Activated naive CD8-positive, alpha-beta T cell treated with anti-CD3 and anti-CD28 coated beads, Interleukin-2, amount 50 U/mL, for 16 hours (primary cell): ENCODE results near the gene DRGX.

ENCODE experiments used
- DNase-seq: peaks from one replicate; pipeline ENCODE4 v3.0.0-alpha.2; 2020; ENCODE audit warnings: low read depth, low spot score

Gene DRGX

DNA sequence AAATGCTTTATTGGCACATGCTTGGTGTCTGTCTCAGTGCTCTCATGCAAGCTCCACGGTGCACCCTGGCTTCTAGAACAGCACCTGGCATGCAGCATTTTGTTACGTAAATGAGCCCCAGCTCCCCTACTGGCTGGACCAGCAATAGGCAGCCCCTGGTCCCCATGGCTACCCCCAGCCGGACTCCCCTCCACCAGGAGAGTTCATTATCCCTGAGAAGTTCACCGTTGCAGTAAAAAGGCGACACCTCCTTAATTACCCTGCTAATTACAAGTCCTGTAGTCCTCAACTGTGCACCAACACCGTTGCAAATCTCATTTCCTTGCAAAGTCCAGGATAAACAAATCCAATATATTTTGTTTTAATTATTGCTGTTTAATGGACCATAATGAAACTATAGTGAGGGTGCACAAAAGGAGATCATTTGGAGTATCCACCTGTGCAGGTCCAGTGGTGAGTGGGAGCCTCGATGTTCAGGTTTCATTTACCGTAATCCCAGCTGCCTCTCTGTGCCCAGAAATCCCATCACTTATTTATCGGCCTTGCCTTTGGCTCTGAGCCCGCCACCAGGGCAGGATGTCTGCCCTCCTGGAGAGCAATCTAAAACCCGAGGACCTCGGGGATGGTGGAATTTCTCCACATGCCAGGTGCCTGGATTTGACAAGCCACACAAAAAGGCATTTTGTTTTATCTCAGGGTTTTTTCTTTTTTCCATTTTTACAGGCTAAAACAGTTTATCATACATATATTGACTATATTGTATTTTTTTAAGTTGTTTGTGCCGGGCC is 12.8 kb upstream of the DRGX start:
- no peak for DNase-seq

GRCh38 chr10:49407552-49408137 is 11.8 kb upstream of the DRGX start:
- peak; percentile 29 for DNase-seq

- DNase-seq = no peak
These were observed 11.3 kb upstream of the DRGX start for GRCh38 chr10:49407151-49407550.

GRCh38 chr10:49404321-49404878 is 8.5 kb upstream of the DRGX start:
- DNase-seq = no peak

GRCh38 chr10:49403363-49403762 is 7.5 kb upstream of the DRGX start:
- no peak for DNase-seq

DNA sequence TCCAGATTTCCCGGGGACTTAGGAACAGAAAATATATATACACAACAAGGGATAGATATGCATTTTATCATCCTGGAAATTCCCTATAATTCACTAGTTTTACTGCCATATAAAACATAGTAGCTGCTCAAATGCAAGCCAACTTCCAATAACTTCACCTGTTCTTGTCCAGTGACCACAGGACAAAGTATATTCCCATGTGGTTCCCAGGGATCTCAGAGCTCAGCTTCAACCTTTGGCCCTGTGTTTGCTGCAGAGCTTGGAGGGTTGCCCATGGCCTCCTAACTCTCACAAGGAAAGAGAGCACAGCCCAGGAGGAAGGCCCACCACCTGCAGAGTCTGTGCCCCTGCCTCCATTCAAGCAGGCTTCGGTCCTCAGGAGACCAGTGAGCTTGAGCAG is 4.5 kb upstream of the DRGX start:
- DNase-seq = no peak

DNA sequence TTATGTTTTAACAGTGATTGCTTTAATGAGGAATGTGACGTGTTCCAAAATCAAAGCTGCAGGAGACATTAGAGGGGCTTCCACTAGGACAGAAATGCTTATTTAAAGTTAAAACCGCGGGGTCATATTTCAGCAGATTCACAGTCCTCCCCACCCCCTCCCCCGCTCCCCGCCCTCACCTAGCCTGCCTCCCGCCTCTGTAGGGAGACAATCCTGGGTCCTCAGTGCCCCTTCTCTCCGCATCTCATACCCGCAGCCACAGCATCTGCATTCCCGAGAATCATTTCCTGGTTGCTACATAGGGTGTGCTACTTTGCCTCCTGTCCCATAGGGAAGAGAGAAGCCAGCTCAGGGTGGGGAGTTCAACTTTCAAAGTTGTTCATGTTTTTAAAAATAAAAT is 3.1 kb upstream of the DRGX start:
- no peak for DNase-seq

DNA sequence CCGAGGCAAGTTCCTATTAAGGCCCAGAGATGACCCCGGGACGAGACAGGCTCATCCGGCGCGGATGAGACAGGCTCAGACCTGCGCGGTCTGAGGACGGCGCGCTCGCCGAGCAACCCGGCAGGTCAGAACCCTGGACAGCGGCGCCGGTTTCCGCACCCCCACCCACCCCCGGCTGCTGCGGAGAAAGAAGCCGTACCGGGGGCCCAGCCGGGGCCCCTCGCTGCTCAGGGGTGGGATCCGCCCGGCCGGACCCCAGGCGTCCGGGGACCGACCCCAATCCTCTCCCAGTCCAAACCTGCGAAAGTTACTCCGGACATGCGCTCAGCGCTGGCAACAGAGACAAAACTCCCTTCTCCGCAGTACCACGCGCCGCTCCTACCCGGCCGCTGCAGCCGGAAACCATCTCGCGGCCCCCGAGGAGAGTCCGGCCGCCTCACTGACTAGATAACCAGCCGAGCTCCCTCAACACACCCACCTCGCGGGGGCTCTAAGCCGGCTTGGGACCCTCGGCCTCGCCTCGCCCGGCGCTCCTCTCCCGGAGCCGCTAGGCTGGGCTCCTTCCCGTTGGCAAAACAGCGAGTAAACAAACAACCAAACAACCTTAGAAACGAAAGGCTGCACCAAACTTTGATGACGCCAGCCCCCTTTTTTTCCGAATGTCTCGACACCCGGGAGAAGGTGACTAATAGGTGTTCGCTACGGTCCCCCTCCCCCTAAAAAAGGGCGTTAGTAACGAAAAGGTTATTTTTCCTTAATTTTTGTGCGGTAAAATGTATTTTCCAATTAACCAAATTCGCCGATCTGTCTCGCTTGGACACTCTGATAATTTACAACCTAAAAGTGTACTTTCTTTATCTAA is 2.3 kb upstream of the DRGX start:
- DNase-seq = no peak

GRCh38 chr10:49397036-49397999 is 1.4 kb upstream of the DRGX start:
- DNase-seq = no peak

DNA sequence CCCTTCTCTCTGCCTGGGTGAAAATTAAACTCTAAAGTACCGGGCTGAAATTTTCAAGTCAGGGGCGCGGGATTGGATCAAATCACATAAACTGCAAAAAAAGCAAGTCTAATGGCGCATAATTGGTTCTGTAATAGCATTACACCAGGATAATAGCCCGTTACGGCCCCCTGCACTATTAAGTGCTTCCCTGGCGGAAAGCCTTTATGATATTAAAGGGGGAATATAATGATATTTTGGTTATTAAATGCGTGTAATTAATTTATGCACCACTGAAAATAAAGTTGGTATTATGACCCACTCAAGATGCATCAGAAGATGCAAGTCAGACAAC is 744 bp upstream of the DRGX start:
- no peak for DNase-seq

GRCh38 chr10:49394933-49395740 is 752 bp downstream of the DRGX start:
- no peak for DNase-seq

GRCh38 chr10:49393757-49394156 is 2.1 kb downstream of the DRGX start:
- DNase-seq = no peak

- no peak for DNase-seq
These were observed 2.6 kb downstream of the DRGX start for GRCh38 chr10:49393301-49393700.

DNA sequence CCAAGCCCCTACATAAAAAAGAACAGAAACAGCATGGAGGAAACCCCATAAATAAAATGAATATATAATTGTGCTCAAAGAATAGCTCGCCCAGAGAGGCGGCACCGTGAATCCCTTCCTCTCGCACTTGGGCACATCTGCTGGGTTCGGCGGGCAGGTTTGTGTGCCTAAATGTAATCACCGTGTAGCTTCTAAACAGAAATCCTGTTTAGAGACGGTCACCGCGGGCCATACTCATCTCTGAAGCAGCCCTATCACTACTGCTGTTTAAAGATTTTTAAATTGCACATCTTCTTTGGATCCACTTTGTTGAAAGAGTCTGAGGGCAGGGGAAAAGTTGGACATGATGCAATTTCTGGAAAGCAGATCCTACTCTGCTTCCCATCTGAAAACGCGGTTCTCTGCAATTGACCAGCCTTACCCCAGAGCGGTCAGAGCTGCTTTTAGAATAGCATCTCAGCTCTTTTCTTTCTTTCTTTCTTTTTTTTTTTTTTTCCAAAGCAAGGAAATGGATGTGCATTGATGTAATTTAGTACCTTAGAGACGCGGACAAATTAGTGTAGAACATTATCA is 6.4 kb downstream of the DRGX start:
- no peak for DNase-seq

DNA sequence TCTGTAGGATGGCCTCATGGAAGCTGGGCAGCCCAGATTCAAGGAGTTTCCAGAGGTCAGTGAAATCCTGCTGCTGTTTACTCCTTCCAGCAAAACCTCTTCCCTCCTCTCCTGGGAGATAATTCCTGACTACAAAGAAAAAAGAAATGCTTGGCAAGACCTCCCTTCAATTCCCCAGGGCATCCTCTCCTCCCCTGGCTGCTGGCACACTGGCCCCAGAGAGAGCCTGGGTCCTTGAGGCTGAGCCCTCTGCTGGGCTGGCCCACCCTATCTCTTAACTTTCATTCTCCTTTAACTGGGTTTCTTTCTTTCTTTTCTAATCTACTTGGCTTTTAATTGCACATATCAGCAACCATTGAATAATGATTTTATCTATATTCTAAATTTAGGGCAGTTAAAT is 7.7 kb downstream of the DRGX start:
- DNase-seq = no peak

DNA sequence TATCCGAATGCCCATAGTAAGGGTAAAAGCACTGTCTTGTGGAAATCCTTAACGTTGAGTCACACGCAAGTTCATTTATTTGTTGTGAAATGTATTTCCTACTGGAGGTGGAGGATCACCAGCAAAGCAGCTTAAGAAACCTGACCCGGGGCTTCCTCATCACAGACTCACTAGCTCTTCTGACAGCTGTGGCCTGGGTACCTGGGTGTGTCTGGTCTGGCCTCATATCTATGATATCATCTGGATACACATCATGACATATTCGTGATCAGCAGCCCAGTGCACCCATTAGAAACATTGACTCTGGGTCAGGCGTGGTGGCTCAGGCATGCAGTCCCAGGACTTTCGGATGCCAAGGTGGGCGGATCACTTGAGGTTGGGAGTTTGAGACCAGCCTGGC is 8.8 kb downstream of the DRGX start:
- no peak for DNase-seq

GRCh38 chr10:49385939-49386922 is 9.7 kb downstream of the DRGX start:
- DNase-seq = no peak

GRCh38 chr10:49384268-49384953 is 11.5 kb downstream of the DRGX start:
- no peak for DNase-seq
